GM20000 (cell line): ENCODE measurements around the gene EIF4E3.

Source experiments
- DNase-seq: peaks from one replicate; pipeline ENCODE4 v3.0.0; 2012; ENCODE audit warnings: low spot score
- CTCF ChIP-seq: IDR thresholded peaks from 2 replicates; pipeline ENCODE4 v1.5.1; 2012; ENCODE audit warnings: mild to moderate bottlenecking, control low read depth; ENCODE audit errors: extremely low read depth, missing control alignments

EIF4E3 gene

GRCh38 chr3:71636001-71636400 is 89.2 kb downstream of the EIF4E3 start:
- no peak for DNase-seq

DNA sequence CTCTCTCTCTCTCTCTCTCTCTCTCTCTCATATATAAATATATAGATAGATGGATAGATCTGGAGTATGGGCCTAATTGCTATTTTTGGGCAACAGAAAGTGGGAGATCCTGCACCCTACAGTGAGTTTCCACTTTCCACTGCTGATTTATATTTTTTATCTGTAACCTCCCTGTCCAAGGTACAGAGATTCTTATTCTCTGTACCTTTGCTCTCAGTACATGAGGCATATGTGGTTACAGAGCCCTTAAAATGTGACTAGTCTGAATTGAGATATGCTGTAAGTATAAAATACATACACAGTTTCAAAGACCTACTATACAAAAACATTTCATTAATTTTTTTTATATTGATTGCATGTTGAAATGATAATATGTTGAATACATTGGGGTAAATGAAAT is 90.5 kb downstream of the EIF4E3 start:
- TF ChIP-seq CTCF = no peak
- no peak for DNase-seq

More at GRCh38 chr3:71636001-71636400, 89.2 kb downstream of the EIF4E3 start:
- no peak for TF ChIP-seq CTCF

GRCh38 chr3:71629711-71630110 is 95.5 kb downstream of the EIF4E3 start:
- no peak for TF ChIP-seq CTCF
- DNase-seq = no peak

- no peak for DNase-seq
- TF ChIP-seq CTCF = no peak
Measured at GRCh38 chr3:71629289-71629688, 95.9 kb downstream of the EIF4E3 start.

DNA sequence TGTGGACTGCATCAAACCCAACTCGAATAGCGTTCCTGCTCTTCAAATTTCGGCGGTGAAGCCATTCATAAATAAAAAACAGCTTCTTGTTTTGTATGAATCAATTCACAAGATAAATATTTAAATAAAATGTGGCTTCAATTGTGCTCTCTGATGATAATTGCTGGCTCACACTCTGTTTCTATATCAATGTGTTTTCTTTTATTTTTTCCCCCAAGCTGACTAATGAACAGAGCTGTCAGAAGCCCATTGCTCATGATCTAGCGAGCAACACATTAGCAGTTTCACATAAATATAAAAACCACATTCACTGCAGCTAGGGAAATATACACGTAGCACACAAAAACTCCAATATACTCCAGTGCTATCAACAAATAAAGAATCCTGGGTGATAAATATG is 96.7 kb downstream of the EIF4E3 start:
- no peak for DNase-seq
- TF ChIP-seq CTCF = no peak

DNA sequence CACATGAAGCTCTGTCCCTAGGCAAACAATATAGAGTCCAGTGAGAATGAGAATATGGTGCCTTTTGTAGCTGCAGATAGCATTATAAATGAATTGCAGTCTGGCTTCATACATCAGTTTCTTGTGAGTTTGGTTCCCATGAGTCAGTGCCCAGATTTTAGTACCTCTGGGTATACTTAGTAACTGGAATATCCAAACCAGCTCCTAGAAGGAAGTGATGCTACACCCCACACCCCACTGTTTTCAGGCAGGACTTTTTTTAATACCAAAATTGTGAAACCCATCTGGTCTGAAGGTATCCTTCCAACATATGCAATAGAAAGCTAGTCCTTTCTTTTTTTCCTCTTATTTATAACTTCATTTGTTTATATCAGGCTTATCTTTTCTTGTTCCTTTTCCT is 99.5 kb downstream of the EIF4E3 start:
- no peak for TF ChIP-seq CTCF
- DNase-seq = no peak
